NT2/D1 (cell line): ENCODE measurements around the gene FASN.

Experiments
- SUZ12 ChIP-seq: IDR thresholded peaks from 2 replicates; pipeline ENCODE4 v1.6.1; 2011; ENCODE audit not compliant: insufficient read length, insufficient read depth; ENCODE audit errors: extremely low read depth
- YY1 ChIP-seq: IDR thresholded peaks from 2 replicates; pipeline ENCODE4 v1.6.1; 2011; ENCODE audit not compliant: insufficient read length, insufficient read depth
- ZNF274 ChIP-seq: IDR thresholded peaks from 2 replicates; pipeline ENCODE4 v1.6.1; 2011; ENCODE audit warnings: mild to moderate bottlenecking, low read depth, low read length

DNA sequence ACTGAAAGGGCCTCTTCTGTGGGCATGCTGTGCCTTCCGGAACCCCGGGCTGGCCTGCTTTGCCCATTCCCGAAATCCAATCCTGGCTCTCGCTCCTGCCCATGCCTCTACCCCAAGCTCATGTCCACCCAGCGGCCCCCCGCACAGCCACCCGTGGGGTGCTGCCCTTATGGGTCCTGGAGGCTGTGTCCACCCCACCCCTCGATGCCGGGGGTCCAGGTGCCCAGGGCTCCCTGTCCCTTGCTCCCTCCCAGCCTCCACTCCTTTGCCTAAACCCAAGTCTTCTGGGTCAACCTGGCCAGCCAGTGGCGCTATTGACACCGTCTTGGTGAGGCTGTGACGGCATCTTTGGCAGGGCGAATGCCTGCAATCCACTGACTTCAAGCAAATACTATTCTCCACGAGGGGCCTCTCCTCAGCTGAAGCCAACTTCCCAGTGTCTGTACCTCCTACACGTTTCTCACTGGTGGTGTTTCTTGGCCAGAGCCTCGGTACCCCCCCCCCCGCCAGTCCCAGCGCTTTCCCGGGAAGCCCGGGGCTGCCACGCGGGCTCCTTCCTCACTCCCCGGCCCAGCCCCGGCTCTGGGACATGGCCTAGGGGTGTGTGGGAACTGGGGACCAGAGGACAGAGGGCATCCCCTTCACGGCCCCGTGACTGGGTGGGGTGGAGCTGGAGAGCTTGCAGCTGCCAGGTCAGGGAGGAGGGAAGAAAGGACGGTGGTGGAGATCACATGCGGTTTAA, 20.2 kb downstream of the FASN start:
- no peak for TF ChIP-seq SUZ12
- no peak for TF ChIP-seq YY1
- no peak for TF ChIP-seq ZNF274
